ENCODE results near the gene DDTL. TPM values are rescaled to one million over a fixed set of nuclear protein-coding genes. Genes with fewer than 3 reads are reported as not detected.

The DDTL gene
- total and polyA plus RNA-seq, 2 donors, result 1.3 to 3.1 TPM

Other genes starting within 250 kb of the DDTL start
- 1.4 TPM for gene ZNF70, start 215.8 kb upstream of the DDTL start, total RNA-seq
- 1.7 TPM for gene ZNF70, start 215.8 kb upstream of the DDTL start, polyA plus RNA-seq
- 1.3 TPM for gene VPREB3, start 212.5 kb upstream of the DDTL start, total RNA-seq
- 11.4 TPM for gene VPREB3, start 212.5 kb upstream of the DDTL start, polyA plus RNA-seq
- gene C22orf15, start 203.9 kb upstream of the DDTL start, total RNA-seq, result 3.3 TPM
- 1.3 TPM for gene C22orf15, start 203.9 kb upstream of the DDTL start, polyA plus RNA-seq
- 20.0 TPM for gene CHCHD10, start 198.9 kb upstream of the DDTL start, total RNA-seq
- 64.0 TPM for gene CHCHD10, start 198.9 kb upstream of the DDTL start, polyA plus RNA-seq
- gene MMP11, start 194.0 kb upstream of the DDTL start, total RNA-seq, result 3.9 TPM
- 3.8 TPM for gene MMP11, start 194.0 kb upstream of the DDTL start, polyA plus RNA-seq
- gene SMARCB1, start 179.9 kb upstream of the DDTL start, total RNA-seq, result 72.0 TPM
- 35.3 TPM for gene SMARCB1, start 179.9 kb upstream of the DDTL start, polyA plus RNA-seq
- gene DERL3, start 127.9 kb upstream of the DDTL start, total RNA-seq, result 2.9 TPM
- 2.5 TPM for gene DERL3, start 127.9 kb upstream of the DDTL start, polyA plus RNA-seq
- gene SLC2A11, start 109.0 kb upstream of the DDTL start, total RNA-seq, result 4.3 TPM
- 8.8 TPM for gene SLC2A11, start 109.0 kb upstream of the DDTL start, polyA plus RNA-seq
- gene MIF, start 72.5 kb upstream of the DDTL start, total RNA-seq, result 400 TPM
- gene MIF, start 72.5 kb upstream of the DDTL start, polyA plus RNA-seq, result 363 TPM
- gene GSTT2B, start 5.7 kb upstream of the DDTL start, total RNA-seq, result 1.1 TPM
- gene GSTT2B, start 5.7 kb upstream of the DDTL start, polyA plus RNA-seq, result 12.8 TPM
- gene DDT, start 7.6 kb downstream of the DDTL start, total RNA-seq, result 95.7 TPM
- 111 TPM for gene DDT, start 7.6 kb downstream of the DDTL start, polyA plus RNA-seq
- gene GSTT2, start 13.2 kb downstream of the DDTL start, total RNA-seq, result not detected
- gene GSTT2, start 13.2 kb downstream of the DDTL start, polyA plus RNA-seq, result 3.3 TPM
- gene GSTT4, start 38.6 kb downstream of the DDTL start, total RNA-seq, result not detected
- gene GSTT4, start 38.6 kb downstream of the DDTL start, polyA plus RNA-seq, result not detected
- gene CABIN1, start 44.4 kb downstream of the DDTL start, total RNA-seq, result 34.3 TPM
- 59.7 TPM for gene CABIN1, start 44.4 kb downstream of the DDTL start, polyA plus RNA-seq
- gene SUSD2, start 214.6 kb downstream of the DDTL start, total RNA-seq, result 0.33 TPM
- 4.1 TPM for gene SUSD2, start 214.6 kb downstream of the DDTL start, polyA plus RNA-seq